ENCODE data around the gene OSBPL5.

GRCh38 chr11:3176487-3176886 is 11.4 kb upstream of the OSBPL5 start:
- no peak for TF ChIP-seq FOXK2 (IDR thresholded peaks at IDR 0.05)
- no peak for TF ChIP-seq ZNF384 (IDR thresholded peaks at IDR 0.05)
- TF ChIP-seq SP1 (IDR thresholded peaks at IDR 0.05): no peak
- TF ChIP-seq BHLHE40 (IDR thresholded peaks at IDR 0.05; ENCODE audit: borderline replicate concordance): no peak
- TF ChIP-seq ELF4 (IDR thresholded peaks at IDR 0.05): no peak
- TF ChIP-seq HDGF (IDR thresholded peaks at IDR 0.05; ENCODE audit: borderline replicate concordance): no peak
- TF ChIP-seq FOXM1 (IDR thresholded peaks at IDR 0.05; ENCODE audit: borderline replicate concordance): no peak
- TF ChIP-seq SUZ12 (IDR thresholded peaks at IDR 0.05): no peak
- TF ChIP-seq ARNT (IDR thresholded peaks at IDR 0.05): no peak
- TF ChIP-seq FOXA1 (IDR thresholded peaks at IDR 0.05): no peak
- no peak for TF ChIP-seq TARDBP (IDR thresholded peaks at IDR 0.05)
- no peak for TF ChIP-seq CTBP1 (IDR thresholded peaks at IDR 0.05; ENCODE audit: borderline replicate concordance)
- no peak for TF ChIP-seq L3MBTL2 (conservative IDR thresholded peaks at IDR 0.05)
- no peak for TF ChIP-seq NFRKB (IDR thresholded peaks at IDR 0.05)
